ENCODE measurements around the gene ANO1.

DNA sequence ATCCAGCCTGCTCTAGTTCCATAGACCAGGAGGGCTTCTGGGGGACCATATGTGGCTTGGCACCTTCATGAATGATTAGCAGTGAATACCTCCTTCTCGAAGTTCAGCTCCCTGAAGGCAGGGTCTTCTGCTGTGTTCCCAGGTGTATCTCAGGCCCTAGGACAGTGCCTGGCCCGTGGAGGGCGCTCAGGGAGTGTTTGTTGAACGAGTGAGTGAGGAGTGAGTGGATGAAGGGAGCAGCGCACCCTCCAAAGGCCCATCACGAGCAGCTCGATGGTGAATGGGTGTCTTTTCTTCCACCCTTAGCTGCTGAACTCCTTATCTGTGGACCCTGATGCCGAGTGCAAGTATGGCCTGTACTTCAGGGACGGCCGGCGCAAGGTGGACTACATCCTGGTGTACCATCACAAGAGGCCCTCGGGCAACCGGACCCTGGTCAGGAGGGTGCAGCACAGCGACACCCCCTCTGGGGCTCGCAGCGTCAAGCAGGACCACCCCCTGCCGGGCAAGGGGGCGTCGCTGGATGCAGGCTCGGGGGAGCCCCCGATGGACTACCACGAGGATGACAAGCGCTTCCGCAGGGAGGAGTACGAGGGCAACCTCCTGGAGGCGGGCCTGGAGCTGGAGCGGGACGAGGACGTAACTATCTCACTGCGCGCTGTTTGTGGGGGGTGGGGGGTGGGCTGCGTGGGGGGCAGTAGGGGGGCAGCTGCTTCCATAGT is 9.5 kb downstream of the ANO1 start:
- TF ChIP-seq, protein P1, sequence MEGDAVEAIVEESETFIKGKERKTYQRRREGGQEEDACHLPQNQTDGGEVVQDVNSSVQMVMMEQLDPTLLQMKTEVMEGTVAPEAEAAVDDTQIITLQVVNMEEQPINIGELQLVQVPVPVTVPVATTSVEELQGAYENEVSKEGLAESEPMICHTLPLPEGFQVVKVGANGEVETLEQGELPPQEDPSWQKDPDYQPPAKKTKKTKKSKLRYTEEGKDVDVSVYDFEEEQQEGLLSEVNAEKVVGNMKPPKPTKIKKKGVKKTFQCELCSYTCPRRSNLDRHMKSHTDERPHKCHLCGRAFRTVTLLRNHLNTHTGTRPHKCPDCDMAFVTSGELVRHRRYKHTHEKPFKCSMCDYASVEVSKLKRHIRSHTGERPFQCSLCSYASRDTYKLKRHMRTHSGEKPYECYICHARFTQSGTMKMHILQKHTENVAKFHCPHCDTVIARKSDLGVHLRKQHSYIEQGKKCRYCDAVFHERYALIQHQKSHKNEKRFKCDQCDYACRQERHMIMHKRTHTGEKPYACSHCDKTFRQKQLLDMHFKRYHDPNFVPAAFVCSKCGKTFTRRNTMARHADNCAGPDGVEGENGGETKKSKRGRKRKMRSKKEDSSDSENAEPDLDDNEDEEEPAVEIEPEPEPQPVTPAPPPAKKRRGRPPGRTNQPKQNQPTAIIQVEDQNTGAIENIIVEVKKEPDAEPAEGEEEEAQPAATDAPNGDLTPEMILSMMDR (IDR thresholded peaks at IDR 0.05) = no peak
- no peak for TF ChIP-seq POLR2A (IDR thresholded peaks at IDR 0.05)
